Cardiac fibroblast (primary cell): Measurements from ENCODE around the gene CORIN.
A peak's percentile ranks its signal among the peaks of the same experiment; 100 is the strongest.

Experiments used
- DNase-seq, 2 donors: peaks; one replicate each; pipeline versions ENCODE4 v3.0.0 to v3.0.0-alpha.2; 2010; ENCODE audit warnings: low read depth in 2 of 2
- H3K4me3 ChIP-seq, 2 donors: replicated peaks in 1 of 2; 1 replicate in 1 of 2; 2 replicates in 1 of 2; pipeline ENCODE4 v1.5.1; 2011; ENCODE audit warnings: low read depth in 2 of 2, low read length in 2 of 2, mild to moderate bottlenecking in 2 of 2, moderate library complexity in 1 of 2
- TF ChIP-seq, protein P1 (sequence below): IDR thresholded peaks from one replicate; pipeline ENCODE4 v1.5.1; 2011; ENCODE audit warnings: low read depth, mild to moderate bottlenecking, low read length, inconsistent platforms

CORIN gene

DNA sequence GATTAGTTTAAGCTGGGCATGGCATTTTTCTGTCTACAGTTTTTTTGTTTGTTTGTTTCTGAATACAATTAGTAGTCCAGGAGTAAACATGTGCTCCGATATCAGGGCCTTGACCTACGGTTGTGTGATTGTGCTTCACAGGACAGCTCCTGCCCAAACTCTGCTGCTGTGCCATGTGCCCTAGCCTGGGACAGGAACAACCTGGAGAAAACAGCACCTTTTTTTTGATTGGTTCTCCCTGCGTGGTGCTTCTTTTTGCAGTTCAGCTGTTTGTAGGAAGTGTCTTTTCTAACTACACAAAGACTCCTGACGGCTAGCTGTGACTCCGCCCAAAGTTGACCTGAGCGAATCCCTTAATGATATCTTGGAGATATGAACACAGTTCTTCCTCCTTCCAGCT lies 194.0 kb downstream of the CORIN start:
- DNase-seq = no peak
- TF ChIP-seq, protein P1, sequence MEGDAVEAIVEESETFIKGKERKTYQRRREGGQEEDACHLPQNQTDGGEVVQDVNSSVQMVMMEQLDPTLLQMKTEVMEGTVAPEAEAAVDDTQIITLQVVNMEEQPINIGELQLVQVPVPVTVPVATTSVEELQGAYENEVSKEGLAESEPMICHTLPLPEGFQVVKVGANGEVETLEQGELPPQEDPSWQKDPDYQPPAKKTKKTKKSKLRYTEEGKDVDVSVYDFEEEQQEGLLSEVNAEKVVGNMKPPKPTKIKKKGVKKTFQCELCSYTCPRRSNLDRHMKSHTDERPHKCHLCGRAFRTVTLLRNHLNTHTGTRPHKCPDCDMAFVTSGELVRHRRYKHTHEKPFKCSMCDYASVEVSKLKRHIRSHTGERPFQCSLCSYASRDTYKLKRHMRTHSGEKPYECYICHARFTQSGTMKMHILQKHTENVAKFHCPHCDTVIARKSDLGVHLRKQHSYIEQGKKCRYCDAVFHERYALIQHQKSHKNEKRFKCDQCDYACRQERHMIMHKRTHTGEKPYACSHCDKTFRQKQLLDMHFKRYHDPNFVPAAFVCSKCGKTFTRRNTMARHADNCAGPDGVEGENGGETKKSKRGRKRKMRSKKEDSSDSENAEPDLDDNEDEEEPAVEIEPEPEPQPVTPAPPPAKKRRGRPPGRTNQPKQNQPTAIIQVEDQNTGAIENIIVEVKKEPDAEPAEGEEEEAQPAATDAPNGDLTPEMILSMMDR = no peak
- H3K4me3 ChIP-seq = no peak overlapping the region

DNA sequence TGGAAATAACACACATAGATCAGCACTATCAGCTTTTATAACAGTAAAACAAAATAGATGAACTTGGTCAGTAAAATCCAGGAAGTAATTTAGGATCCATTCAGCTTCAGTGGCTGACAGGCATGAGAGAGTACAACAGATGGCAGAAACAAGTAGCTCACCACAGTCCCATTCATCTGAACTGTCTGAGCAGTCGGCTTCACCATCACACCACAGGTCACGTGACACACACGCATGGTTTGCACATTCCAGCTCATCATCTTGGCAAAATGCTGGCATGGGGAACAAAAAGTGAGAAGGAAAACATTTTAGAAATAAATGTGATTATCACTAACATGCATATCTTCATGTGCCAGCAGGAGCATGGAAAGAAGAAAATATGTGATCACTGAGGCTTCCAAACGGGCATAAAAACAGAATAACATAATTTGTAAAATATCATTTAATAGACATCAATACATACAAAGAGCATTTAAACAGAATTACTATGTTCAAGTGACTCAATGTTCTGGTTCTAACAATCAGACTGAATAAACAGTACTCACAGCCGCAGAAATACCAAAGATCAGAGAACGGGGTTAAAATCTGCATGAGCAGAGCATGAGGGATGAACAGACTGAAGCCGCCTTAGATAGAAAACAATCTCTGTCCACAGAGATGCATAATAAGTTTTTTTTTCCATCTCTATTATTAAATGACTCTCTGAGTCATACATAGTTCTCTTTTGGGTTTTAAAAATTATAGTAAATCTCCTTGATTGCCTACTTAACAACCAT lies 194.7 kb downstream of the CORIN start:
- peak; percentile 16 to 42 for DNase-seq
- no peak overlapping the region for H3K4me3 ChIP-seq
- TF ChIP-seq, protein P1 = no peak

DNA sequence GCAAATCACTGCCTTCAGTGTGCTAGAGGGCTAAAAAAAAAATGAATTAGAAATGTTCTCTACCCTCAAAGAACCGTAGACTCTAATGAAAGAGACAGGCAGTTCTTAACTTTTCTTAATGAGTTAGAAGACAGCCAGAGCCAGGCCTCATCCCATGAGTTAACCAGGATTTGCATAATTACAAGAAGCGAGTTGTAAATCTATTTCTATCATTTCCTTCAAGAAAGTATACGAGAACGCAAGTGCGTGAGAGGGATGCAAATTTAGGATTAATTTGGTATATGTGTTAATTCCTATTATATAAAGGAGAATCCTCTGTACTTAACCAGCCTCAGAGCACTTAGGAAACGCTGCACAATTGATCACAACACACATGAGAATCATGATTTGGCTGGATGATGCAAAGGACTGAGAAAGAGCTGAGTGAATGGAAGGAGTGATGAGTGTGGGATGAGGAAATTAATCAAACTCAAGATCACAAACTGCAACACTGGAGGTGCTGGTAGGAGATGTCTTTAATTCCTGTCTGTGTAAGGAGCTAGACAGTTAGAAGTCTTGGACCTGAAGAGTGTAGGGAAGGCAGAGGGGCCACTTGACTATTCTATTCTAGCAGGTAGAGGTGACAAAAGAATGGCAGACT lies 195.6 kb downstream of the CORIN start:
- TF ChIP-seq, protein P1 = no peak
- H3K4me3 ChIP-seq = no peak overlapping the region
- DNase-seq = no peak

GRCh38 chr4:47641755-47642154 lies 196.1 kb downstream of the CORIN start:
- DNase-seq = peak in 1 of 2 donors; percentile 23
- TF ChIP-seq, protein P1 = no peak
- no peak overlapping the region for H3K4me3 ChIP-seq

DNA sequence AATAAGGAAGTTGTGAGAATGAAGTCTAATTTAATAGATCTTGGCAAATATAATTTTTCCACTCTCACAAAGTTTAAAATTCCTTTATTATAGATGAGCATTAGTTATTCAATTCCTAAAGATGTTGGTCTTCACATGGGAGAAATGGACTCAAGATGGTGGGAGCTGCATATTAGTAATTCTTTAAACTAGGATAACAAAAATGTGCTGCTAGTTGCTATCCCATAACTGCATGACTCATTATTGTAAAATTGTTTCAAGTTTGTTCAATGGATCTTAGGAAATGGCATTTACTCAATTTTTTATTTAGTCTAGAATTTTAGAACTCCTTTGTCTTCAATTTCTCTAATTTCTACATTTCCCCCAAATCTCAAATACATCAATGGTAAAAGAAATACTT lies 197.0 kb downstream of the CORIN start:
- TF ChIP-seq, protein P1 = no peak
- no peak overlapping the region for H3K4me3 ChIP-seq
- peak in 1 of 2 donors; percentile 35 for DNase-seq

GRCh38 chr4:47639531-47639930 lies 198.3 kb downstream of the CORIN start:
- H3K4me3 ChIP-seq = no peak overlapping the region
- DNase-seq = peak in 1 of 2 donors; percentile 76
- TF ChIP-seq, protein P1 = no peak
